ENCODE data around the gene SLC6A8.

DNA sequence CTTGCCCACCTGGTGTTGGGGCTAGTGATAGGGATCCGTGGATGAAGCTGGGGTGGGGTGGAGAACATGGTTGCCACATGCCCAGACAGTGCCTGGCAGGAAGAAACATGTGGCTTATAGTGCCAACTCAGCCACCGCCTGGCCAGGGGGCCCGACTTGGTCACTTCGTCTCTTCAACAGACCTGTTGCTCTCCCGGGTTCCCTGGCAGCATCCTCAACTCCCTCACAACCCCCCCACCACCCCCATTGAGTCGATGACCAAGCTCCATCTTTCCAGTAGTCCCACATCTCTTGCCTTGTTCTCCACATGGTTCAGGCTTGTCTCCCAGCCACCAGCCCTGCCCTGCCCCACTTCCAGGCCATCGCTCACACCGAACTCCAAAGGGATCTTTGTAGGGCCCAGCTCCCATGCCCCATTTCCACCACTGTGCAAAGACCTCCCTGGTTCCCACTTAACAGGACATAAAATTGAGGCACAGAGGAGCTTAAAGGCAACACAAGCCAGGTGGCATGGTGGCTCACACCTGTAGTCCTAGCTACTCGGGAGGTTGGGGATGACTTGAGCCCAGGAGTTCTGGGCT is 21.9 kb upstream of the SLC6A8 start:
- TF ChIP-seq, protein P1, sequence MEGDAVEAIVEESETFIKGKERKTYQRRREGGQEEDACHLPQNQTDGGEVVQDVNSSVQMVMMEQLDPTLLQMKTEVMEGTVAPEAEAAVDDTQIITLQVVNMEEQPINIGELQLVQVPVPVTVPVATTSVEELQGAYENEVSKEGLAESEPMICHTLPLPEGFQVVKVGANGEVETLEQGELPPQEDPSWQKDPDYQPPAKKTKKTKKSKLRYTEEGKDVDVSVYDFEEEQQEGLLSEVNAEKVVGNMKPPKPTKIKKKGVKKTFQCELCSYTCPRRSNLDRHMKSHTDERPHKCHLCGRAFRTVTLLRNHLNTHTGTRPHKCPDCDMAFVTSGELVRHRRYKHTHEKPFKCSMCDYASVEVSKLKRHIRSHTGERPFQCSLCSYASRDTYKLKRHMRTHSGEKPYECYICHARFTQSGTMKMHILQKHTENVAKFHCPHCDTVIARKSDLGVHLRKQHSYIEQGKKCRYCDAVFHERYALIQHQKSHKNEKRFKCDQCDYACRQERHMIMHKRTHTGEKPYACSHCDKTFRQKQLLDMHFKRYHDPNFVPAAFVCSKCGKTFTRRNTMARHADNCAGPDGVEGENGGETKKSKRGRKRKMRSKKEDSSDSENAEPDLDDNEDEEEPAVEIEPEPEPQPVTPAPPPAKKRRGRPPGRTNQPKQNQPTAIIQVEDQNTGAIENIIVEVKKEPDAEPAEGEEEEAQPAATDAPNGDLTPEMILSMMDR (tag by site-specific recombination; IDR thresholded peaks at IDR 0.05) = no peak
- TF ChIP-seq ZBTB7A (tag by site-specific recombination; IDR thresholded peaks at IDR 0.05; ENCODE audit: low read depth) (no peak), ZNF529 (tag by site-specific recombination; IDR thresholded peaks at IDR 0.05; ENCODE audit: insufficient replicate concordance) (no peak), ZNF670 (tag by site-specific recombination; IDR thresholded peaks at IDR 0.05; ENCODE audit: low read depth) (no peak), ZFP41 (tag by site-specific recombination; IDR thresholded peaks at IDR 0.05; ENCODE audit: borderline replicate concordance) (no peak), ZNF184 (tag by site-specific recombination; IDR thresholded peaks at IDR 0.05) (no peak), YY1 (tag by site-specific recombination; IDR thresholded peaks at IDR 0.05) (no peak), ZNF132 (tag by site-specific recombination; IDR thresholded peaks at IDR 0.05; ENCODE audit: borderline replicate concordance) (no peak), IKZF3 (tag by site-specific recombination; IDR thresholded peaks at IDR 0.05) (no peak), TCF7L2 (IDR thresholded peaks at IDR 0.05; ENCODE audit: borderline replicate concordance, low read depth, low read length) (no peak), KLF10 (tag by site-specific recombination; IDR thresholded peaks at IDR 0.05) (no peak)
- TF ChIP-seq, protein P2, sequence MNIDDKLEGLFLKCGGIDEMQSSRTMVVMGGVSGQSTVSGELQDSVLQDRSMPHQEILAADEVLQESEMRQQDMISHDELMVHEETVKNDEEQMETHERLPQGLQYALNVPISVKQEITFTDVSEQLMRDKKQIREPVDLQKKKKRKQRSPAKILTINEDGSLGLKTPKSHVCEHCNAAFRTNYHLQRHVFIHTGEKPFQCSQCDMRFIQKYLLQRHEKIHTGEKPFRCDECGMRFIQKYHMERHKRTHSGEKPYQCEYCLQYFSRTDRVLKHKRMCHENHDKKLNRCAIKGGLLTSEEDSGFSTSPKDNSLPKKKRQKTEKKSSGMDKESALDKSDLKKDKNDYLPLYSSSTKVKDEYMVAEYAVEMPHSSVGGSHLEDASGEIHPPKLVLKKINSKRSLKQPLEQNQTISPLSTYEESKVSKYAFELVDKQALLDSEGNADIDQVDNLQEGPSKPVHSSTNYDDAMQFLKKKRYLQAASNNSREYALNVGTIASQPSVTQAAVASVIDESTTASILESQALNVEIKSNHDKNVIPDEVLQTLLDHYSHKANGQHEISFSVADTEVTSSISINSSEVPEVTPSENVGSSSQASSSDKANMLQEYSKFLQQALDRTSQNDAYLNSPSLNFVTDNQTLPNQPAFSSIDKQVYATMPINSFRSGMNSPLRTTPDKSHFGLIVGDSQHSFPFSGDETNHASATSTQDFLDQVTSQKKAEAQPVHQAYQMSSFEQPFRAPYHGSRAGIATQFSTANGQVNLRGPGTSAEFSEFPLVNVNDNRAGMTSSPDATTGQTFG (tag by site-specific recombination; IDR thresholded peaks at IDR 0.05; ENCODE audit: borderline replicate concordance) = no peak
- TF ChIP-seq, protein P3, sequence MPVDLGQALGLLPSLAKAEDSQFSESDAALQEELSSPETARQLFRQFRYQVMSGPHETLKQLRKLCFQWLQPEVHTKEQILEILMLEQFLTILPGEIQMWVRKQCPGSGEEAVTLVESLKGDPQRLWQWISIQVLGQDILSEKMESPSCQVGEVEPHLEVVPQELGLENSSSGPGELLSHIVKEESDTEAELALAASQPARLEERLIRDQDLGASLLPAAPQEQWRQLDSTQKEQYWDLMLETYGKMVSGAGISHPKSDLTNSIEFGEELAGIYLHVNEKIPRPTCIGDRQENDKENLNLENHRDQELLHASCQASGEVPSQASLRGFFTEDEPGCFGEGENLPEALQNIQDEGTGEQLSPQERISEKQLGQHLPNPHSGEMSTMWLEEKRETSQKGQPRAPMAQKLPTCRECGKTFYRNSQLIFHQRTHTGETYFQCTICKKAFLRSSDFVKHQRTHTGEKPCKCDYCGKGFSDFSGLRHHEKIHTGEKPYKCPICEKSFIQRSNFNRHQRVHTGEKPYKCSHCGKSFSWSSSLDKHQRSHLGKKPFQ (tag by site-specific recombination; IDR thresholded peaks at IDR 0.05) = no peak
- TF ChIP-seq, protein P4, sequence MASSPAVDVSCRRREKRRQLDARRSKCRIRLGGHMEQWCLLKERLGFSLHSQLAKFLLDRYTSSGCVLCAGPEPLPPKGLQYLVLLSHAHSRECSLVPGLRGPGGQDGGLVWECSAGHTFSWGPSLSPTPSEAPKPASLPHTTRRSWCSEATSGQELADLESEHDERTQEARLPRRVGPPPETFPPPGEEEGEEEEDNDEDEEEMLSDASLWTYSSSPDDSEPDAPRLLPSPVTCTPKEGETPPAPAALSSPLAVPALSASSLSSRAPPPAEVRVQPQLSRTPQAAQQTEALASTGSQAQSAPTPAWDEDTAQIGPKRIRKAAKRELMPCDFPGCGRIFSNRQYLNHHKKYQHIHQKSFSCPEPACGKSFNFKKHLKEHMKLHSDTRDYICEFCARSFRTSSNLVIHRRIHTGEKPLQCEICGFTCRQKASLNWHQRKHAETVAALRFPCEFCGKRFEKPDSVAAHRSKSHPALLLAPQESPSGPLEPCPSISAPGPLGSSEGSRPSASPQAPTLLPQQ (tag by site-specific recombination; IDR thresholded peaks at IDR 0.05) = no peak
